Activated CD4-positive, alpha-beta T cell treated with anti-CD3 and anti-CD28 coated beads, Interleukin-2, amount 50 U/mL, for 4 hours (primary cell): Measurements from ENCODE around the gene DNAH17.

ENCODE experiments used
- DNase-seq, 2 experiments: peaks; one replicate each; pipeline ENCODE4 v3.0.0-alpha.2; 2020

DNAH17 gene

DNA sequence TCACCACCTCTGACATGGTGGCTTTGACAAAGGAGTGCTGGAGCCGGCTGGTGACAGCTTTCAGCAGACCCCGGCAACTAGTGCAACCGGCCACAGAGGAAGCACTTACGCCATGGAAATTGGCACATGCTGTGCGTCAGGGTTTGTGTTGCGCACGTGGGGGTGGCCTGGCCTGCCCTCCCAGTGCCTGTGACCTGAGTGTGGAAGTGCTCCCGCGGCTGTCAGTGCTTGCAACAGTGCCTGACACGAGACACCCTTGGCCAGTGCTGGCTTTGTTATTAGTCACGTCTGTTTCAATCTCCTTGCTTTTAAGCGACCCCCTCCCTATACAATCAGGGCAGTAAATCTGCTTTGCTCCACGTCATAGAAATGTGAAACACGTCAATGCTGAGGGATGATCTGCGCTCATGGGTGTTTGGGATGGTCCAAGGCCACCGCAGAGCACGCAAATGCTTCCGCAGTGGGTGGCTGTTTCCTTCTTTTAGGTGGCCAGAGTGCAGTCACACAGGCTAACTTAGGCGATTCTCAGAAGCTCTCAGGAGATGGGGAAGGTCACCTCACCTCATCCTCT lies 134.5 kb downstream of the DNAH17 start:
- DNase-seq, result no peak

DNA sequence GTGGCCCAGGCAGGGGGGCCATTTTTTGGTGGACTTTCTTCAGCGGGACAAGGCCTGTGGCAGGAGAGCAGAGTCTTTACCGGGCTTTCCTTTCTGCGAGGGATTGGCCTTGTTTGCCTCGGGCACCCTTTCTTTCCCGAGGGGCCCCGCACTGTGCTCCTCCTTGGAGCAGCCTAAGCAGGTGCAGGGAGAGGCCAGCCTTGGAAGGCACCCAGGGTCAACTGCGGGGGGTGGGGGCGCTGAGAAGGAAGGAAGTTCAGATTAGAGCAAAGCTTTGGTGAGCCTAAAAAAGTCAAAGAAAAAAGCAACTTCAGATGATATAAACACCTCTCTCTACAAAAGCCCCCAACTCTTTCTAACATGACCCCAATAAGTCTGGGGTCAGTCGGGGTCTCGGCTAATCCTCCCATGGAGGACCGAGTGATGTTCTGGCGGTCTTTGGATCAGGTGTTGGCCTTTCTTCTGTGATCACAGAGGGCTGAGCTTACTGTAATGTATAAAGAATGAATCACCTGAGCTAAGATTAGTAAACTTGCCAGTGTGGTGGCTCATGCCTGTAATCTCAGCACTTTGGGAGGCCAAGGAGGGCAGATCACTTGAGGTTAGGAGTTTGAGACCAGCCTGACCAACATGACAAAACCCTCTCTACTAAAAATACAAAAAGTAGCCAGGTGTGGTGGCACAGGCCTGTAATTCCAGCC lies 135.8 kb downstream of the DNAH17 start:
- DNase-seq, result no peak

DNA sequence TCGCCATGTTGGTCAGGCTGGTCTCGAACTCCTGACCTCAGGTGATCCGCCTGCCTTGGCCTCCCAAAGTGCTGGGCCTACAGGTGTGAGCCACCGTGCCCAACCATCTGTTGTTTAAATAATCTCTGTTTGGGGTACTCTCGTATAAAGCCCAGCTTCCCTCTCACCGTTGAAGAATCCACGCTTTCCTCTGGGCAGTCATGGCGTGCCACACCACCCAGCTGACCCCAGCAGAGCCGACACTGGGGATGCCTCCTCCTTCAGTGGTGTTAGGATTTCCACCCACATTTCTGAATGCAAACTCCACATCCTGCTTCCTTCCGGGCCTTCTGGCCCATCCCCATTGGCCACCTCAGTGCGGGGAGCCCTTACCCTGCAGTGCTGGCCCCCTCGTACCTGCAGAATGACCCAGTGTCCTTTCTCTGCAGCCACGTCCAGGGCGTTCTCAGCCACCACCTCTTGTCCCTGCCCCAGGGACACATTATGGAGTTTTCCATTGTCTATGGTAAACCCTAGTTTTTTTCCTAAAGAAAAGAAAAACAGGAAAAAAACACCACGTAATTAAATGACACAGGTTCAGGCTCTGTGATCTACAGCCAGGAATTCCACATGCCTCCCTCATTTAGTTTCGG lies 138.4 kb downstream of the DNAH17 start:
- DNase-seq, result no peak

DNA sequence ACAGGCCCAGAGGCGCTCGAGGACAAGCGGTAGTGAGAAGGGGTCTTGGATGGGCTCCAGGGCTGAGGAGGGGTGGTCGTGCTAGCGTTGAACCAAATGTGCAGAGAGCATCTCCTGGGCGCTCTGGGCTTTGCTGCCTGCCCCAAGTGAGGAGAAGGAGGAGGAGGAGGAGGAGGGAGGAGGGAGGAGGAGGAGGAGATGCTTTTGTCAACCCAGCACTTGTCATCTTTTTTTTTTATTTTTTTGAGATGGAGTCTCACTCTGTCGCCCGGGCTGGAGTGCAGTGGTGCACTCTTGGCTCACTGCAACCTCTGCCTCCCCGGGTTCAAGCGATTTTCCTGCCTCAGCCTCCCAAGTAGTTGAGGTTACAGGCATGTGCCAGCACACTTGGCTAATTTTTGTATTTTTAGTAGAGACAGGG lies 138.9 kb downstream of the DNAH17 start:
- DNase-seq, result no peak

DNA sequence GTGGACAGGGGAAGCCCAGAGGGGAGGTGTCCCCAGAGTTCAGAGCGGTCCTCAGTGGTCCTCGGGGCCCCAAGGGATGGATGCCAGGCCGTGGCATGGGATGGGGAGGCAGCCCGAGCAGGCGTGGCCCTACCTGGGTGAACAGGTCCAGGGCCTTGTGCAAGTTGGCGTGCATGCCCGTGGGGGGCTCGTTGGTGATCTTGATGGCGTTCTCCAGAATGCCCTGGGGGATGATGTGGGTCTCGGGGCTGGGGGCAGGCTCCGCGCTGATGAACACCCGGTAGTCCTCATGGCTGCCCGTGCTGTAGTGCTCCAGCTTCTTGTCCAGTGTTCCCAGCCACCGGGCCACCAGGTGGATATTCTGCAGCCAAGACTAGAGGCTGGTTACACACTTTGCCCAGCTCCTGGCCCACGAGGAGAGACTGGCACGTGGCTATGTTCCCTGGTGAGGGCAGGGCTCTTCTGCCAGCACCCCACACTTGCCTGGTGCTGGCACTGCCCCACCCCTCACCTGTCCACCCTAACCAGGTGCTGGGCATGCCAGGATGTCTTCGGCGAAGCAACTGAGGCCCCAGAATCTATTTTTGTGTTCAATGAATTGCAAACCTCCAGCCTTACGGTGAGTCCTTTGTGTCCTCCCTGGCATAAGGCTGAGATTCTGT lies 139.6 kb downstream of the DNAH17 start:
- no peak for DNase-seq

DNA sequence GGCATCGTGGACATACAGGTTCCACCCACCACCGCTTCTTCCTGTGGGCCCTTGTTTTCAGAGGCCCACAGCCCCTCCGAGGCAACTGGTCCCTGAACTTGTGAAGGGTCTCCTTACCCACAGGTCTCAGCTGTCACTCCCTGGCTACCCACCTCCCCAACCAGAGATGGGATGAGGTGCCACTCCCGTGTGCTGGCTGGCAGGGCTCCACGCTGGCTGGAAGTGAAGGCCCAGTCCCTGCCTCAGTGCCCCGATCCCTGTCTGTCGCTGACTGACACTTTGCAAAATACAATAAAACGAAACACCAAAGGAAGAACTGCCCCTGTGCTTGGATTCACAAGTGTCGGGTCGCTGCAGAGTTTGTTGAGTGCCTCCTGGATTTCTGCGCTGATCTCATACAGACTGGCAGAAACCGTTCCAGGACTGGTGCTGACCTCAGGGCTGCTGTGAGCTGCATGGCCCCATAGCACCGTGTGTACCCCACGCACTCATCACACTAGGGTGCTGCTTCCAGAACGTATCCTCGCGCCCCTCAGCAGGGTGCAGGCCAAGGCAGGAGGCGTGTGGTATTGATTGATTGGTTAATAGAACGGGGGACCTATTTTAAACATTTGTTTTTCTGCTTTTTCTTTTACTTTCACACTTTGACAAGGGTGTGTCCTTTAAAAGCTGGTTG lies 141.7 kb downstream of the DNAH17 start:
- DNase-seq, result no peak

DNA sequence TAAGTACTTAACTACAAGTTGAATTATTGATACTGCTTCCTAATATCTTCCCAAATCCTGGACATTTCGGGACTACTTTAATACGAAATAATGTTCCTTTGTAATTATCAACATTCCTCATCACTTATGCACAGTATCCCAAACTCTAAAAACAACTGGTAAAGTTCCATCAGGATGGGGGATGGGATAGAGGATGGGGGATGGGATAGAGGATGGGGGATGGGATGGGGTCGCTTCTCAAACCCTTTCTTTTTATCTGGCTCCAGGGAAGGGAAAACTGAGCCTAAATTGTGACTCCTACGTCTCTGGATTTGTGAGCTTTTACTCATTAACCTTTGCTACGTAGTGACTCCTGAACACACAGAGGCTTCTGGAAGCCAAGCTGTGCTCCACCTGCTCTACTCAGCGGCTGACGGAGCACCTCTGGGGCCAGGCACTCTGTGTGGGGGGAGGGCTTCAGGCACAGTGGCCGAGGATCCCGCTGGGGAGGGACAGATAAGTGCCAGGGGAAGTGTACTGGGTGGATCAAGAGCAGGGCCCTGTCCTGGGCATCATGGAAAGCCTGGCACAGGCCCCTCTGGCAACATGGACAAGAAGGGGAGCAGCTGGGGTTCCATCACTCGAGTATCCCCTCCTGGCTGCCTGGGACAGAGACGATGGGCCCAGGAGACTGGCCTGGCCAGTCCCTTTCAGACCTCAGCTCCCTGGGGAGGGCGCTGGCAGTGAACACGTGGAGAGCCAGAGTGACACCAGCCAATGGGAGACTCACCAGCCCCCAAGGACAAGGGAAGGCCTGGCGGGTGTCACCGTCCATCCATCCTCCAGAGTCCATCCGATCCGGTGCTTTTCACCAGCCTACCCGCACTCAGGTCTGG lies 142.5 kb downstream of the DNAH17 start:
- DNase-seq, result no peak

DNA sequence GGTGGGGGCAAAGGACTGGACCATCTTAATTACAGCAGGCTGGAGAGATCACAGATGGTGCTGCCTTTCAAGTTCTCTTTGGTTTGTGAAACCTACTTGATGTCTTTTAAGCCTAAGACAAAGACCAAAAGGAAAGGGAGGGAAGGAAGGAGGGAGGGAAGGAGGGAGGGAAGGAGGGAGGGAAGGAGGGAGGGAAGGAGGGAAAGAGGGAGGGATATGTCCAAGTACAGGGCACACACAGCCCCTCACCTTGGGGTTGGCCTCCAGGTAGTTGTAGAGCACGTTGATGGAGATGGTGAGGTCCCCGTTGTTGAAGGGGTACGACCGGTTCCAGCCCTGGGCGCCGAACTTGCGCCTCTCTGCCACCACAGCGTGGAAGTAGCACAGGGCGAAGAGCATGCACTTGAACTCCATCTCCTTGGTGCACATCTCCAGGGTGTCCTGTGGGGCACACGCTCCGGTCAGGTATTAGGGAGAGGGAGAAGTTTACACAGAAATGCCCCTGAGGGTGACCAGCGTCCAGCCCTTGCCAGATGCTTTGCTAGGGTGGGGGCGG lies 143.3 kb downstream of the DNAH17 start:
- no peak for DNase-seq

DNA sequence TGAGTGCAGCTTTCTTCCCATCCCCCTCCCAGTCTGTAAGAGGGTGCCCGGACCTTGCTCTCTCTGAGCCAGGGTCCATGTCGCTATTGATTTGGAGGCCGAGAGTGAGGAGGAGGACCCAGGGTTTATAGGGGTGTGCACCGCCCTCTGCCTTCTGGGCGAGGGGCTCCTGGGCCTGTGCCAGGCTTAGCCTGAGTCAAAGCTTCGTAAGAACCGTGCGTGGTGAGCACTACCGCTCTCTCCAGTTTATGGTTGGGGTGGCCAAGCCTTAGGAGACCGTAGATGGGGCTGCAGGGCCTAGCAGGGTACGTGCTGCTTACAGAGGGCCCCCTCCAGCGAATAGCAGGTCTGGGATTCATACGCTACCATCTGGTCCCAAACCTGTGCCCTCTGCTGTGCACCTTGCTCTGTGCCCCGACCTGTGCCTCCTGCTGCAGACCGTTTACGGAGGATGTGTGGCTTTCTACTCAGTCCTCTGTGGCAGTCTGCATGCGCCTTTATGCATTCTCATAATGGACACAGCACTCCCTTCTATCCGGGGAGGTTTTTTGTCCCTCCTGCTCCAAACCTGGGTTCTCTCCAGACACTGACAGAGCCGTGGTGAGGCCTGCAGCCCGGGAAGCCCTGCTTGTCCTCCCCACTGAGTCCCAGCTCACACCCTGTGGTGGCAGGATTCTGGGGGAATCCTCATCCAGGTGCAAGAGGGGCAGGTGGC lies 144.0 kb downstream of the DNAH17 start:
- DNase-seq, result no peak

DNA sequence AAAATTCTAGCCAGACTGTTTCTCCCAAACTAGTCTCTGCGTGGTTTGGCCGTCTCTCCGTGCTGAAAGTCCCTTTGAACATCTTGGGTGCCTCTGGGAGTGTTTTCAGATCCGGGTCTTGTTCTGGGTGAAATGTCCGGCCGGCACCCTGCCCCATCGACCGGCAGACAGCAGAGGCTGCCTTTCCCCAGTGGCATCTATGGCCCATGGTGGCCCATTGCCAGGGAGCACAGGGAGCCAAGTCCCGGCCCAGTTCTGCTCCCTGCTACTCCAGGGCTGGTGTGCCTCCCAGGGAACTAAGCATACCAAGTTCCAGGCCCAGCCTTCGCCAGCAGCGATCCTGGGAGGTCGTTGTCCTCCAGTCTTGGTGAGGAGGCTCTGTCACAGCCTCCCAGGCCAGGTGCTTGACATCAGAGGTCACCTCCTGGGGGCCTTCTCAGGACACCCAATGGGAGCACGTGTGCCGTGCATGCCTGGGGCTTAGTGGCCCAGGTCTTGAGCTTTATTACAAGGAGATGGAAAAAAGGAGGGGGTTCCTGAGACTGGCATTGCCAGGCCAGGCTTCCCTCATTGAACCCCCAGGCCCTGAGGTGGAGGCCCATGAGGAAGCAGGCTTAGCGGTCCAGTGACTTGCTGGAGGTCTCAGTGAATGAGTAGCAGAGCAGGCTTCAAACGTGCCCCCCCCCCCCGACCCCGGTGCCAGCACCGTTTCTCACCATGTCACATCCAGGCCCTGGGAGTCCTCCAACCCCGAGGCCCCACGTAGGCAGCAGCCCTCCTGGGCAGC lies 144.8 kb downstream of the DNAH17 start:
- DNase-seq, result no peak

DNA sequence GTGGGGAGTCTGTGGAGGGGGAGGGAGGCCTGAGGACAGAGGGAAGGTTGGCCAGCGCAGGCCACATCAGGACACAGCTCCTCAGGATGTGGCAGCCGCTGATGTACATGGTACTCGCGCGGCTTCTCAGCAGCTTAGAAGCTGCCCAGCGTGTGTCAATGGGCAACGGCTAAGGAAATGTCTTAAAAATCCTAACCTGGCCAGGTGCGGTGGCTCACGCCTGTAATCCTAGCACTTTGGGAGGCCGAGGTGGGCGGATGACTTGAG lies 145.6 kb downstream of the DNAH17 start:
- DNase-seq, result no peak

DNA sequence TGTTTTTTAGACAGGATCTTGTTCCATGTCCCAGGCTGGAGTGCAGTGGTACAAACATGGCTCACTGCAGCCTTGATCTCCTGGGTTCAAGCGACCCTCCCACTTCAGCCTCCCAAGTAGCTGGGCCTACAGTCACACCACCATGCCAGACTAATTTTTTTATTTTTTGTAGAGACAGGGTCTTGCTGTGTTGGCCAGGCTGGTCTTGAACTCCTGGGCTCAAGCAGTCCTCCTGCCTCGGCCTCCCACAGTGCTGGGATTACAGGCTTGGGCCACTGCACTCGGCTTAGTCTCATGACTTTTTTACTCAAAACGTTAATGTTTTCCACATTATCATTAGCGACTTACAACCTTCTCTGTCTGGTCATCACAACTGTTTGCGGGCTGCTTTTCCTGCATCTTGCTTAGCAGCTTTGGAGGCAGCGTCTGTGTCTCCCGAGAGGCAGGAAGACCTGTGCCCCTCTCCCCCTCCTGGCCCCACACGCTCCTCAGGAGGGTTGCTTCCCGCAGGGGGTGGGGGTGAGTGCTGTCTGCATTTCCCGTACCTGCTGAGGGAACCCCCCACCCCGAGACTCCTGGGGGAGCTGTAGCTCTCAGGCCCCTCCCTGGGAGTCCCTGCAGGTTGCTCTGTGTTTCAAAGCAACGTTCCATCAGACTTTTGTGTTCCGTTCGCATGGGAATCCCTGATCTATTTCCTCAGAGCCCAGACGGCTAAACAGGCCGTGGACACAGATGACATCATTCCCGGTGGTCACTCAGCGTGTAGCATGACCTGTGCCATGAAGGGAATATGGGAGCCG lies 146.1 kb downstream of the DNAH17 start:
- DNase-seq, result no peak

DNA sequence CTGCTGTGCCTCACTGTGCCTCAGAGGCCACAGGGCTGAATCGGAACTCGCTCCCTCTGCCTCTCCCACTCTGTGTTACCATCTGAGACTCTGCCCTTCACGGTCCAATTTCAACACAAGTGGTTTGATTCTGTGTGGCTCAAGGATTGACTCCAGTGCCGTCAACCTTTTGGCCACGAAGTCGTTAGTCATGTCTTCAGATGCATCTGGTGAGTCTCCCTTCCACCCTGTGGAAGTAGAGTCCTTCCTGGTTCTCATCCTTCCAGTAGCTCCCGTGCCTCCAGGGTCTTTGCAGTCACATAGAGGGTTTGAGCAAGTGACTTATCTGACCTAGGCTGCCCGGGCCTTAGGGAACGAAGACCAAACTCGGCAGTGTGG lies 147.6 kb downstream of the DNAH17 start:
- DNase-seq, result no peak

DNA sequence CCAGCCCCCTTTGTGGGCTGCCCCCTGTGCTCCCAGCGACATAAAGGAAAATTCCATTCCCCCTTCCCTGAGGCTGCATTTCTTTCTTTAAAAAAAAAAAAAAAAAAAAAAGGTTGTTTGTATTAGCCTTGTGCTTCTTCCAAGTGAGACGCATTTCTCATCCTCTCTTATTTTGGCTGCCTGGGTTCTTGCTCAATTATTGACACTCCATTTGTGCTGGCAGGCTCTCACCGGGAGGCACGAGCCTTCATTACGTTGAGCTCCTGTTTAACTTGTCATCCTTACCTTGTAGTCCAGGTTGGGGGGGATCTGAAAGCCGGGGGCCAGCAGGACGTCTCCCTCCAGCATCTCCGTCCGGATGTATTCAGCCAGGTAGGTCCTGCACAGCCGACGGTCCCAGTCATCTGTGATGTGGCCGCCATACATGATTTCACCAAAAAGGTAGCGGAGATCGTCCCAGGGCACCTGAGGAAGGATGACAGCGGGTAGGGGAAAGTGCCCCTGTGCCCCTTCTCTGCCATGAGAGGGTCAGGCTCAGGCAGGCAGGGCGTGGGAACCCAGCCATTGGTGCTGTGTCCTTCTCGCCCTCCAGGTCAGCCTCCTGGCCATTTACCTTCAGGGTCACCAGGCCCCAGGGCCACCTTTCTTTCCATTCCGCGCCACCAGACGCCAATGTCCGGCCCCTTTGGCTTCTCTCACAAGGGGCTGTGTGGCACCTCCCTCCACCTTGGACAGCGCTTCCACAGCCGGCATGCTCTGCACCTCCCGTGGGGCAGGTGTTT lies 148.2 kb downstream of the DNAH17 start:
- DNase-seq, result no peak

DNA sequence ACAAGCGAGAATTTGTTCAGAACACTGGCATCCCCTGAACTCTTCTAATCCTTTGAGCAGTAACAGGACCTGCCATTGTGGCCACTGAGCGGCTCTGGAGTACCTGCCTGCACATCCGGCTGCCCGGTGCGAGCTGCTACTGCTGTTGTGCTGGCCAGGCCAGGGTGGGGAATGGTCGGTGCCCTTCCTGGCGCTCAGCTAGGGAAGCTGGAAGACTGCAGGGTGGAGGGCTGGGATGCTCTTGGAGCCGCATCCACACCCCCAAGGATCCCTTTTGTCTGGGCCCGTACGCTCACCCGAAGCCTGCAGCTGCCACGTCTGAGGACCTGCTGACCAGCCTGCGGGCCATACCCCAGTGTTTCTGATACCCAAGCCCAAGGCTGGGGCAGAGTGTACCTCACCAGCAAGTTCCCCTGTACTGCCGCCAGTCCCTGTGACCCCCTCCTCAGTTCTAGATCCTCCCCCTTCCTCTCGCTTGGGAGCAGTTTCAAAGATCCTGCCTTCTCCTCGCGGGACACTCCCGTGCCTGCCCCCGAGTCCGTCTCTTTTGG lies 149.1 kb downstream of the DNAH17 start:
- no peak for DNase-seq

DNA sequence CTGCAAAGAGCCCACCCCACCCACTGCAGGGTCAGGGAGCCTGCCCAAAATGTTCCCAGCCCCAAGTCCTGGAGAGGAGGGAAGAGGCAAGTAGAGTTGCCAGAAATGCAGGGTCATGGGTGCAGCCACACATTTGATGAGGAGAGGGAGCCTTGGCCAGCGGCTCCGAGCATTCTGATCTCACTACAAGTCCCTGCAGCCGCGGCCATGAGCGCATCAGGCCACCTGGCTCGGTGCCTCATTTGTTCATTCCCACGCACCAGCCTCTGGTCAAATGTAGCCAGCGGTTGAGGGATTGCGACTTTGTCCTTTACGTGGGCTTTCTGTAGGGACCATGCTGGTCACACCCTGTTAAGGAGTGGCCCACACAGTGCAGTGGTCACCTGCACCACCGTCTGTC lies 150.1 kb downstream of the DNAH17 start:
- no peak for DNase-seq

DNA sequence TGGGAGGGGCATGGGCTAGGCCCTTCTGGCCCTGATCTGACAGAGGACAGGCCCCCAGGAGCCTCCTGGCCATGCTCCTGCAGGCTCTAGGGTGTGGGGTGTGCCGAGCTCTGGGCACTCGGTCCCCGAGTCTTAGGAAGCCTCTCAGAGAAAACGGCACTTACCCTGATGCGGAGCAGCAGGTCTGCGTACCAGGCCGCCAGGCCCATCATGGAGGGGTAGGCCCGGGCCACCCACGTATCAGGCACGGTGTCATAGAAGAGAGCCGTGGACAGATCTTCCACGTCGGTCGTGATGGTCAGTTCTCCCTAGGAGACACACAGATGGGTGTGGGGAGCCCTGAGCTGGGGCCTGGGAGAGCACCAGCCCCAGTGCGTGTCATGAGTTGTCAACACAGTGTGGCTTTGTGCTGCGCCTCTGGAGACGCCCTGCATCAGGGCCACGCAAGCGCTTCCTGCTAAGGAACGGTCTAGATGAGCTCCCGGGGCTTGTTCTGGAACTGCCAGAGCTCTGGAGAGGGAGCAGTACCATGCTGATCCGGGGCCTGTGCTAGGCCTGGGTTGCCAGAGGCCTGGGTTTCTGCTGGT lies 150.8 kb downstream of the DNAH17 start:
- no peak for DNase-seq

DNA sequence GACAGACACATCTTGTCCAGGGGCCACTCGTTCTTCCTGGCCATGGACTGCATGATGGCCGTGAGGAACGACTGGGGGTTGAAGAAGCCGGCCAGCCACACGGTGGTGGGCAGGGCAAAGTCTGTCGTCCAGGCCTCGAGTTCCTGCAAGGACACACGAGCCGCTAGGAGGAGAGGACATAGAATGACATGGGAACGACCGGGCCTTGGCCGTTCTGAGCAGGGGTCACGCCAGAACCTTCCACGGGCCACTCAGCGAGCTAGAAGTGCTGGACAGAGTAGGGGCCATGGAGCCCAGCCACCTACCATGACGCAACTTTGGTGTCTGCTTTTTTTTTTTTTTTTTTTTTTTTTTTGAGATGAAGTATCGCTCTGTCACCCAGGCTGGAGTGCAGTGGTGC lies 151.8 kb downstream of the DNAH17 start:
- DNase-seq, result no peak
